GM19452 (cell line): Measurements from ENCODE around the gene CERS6.
A peak's percentile ranks its signal among the peaks of the same experiment; 100 is the strongest.
"Not testable (repeated sequence)": the region's sequence is repeated elsewhere in the genome, so short reads cannot be mapped to it uniquely, and the experiment has no call there.

Source experiments
- ATAC-seq: cut with Tn5 transposase; IDR thresholded peaks from one replicate; pipeline ENCODE4 v1.9.1; 2021; ENCODE audit not compliant: unreplicated experiment

The CERS6 gene

GRCh38 chr2:168495524-168495923 is 39.5 kb downstream of the CERS6 start:
- ATAC-seq: peak; percentile 84

GRCh38 chr2:168496906-168497305 is 40.8 kb downstream of the CERS6 start:
- no peak for ATAC-seq

- no peak for ATAC-seq
Observed at GRCh38 chr2:168499500-168499899, 43.4 kb downstream of the CERS6 start.

- no peak for ATAC-seq
Observed at GRCh38 chr2:168500516-168500915, 44.4 kb downstream of the CERS6 start.

GRCh38 chr2:168501466-168502065 is 45.5 kb downstream of the CERS6 start:
- ATAC-seq: no peak

- not testable (repeated sequence) for ATAC-seq
Observed at GRCh38 chr2:168502852-168503251, 46.8 kb downstream of the CERS6 start.

GRCh38 chr2:168503901-168504300 is 47.8 kb downstream of the CERS6 start:
- ATAC-seq: no peak

- ATAC-seq: no peak
Observed at GRCh38 chr2:168504323-168504722, 48.3 kb downstream of the CERS6 start.

GRCh38 chr2:168510125-168510756 is 54.2 kb downstream of the CERS6 start:
- ATAC-seq: no peak

- no peak for ATAC-seq
Observed at GRCh38 chr2:168514692-168515091, 58.6 kb downstream of the CERS6 start.

GRCh38 chr2:168515502-168515901 is 59.4 kb downstream of the CERS6 start:
- no peak for ATAC-seq

- no peak for ATAC-seq
Observed at GRCh38 chr2:168517816-168518215, 61.7 kb downstream of the CERS6 start.

- ATAC-seq: no peak
Observed at GRCh38 chr2:168518555-168519066, 62.5 kb downstream of the CERS6 start.

- ATAC-seq: no peak
Observed at GRCh38 chr2:168519534-168520308, 63.6 kb downstream of the CERS6 start.

GRCh38 chr2:168521053-168521741 is 65.1 kb downstream of the CERS6 start:
- no peak for ATAC-seq

- ATAC-seq: no peak
Observed at GRCh38 chr2:168522446-168522845, 66.4 kb downstream of the CERS6 start.

GRCh38 chr2:168524005-168524404 is 67.9 kb downstream of the CERS6 start:
- no peak for ATAC-seq

GRCh38 chr2:168525020-168525419 is 68.9 kb downstream of the CERS6 start:
- ATAC-seq: no peak

GRCh38 chr2:168525716-168526446 is 69.8 kb downstream of the CERS6 start:
- no peak for ATAC-seq

- no peak for ATAC-seq
Observed at GRCh38 chr2:168526641-168527040, 70.6 kb downstream of the CERS6 start.

- no peak for ATAC-seq
Observed at GRCh38 chr2:168528016-168528415, 71.9 kb downstream of the CERS6 start.
